HG03342 (cell line): ENCODE measurements around the gene SPATS2L.

Experiments used
- ATAC-seq: cut with Tn5 transposase; IDR thresholded peaks from one replicate; pipeline ENCODE4 v1.9.1; 2021; ENCODE audit warnings: mild to moderate bottlenecking, moderate library complexity; ENCODE audit not compliant: unreplicated experiment

Gene SPATS2L

DNA sequence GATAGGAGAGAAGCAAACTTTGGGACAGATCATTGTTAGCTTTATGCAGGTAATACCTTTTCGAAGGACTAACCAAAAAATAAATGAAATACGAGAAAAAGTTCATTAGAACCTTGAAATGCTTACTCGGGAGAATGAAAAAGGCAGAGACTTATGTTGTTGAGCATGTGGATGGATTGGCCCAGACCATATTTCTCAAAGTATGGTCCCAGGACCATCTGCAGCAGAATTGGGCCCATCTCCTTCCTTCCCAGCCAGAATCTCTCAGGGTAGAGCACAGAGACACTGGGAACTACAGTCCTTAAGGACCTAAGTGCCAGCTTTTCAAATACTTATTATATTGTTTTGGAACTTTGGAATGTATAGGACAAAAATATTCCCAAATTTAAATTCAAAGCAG, 152.6 kb downstream of the SPATS2L start:
- no peak for ATAC-seq

DNA sequence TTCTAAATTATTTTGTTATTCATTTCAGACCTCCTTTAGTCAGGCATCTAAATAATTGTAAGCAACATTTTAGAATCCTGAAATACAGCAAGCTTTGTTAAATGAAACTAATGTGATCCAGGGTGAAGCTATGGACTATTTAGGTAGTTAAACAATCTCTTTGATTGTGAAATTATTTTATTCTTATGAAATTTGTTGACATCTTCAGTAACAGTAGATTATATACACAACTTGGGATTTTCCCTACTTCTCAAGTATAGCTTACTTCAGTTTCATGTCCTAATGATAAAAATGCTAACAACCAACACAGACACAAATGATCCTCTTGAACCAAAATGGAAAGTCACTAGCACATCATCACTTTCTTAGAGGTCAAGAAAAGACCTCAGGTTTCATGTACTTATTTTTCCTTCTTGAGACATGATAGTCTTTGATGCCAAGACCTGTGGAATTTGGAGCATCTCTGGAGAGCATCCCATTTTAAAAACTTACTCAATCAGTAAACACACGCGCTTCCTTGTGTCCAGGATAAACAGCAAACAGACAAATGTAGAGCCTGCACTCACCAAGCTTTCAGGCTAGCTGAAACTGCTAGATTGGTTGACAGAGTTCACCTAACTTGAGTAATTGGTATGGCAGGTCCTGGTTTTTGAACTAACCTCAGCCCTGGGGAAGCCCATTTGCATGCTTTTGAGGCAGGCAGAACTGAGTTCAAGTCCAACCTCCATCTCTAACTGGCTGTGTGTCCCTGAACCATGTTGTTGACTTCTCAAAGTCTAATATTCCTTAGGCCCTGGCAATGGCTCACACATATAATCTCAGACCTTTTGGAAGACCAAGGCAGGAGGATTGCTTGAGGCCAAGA, 155.6 kb downstream of the SPATS2L start:
- ATAC-seq: no peak

DNA sequence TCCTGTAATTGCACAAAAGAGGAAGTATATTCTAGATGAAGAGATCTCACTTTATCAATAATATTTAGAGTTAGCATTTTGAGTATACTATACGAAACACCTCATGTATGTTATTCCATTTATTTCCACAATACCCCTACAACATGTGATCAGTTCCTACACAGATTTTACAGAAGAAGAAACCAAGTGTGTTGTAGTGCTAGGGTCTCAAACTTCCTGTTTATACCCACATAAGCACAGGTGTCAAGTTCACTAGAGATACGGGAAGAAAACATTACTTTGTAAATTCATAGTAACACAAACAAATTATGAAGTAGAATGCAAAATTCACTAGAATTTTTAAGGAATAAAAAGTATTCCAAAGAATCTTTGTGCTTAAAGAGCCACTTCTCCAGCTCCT, 157.0 kb downstream of the SPATS2L start:
- no peak for ATAC-seq

DNA sequence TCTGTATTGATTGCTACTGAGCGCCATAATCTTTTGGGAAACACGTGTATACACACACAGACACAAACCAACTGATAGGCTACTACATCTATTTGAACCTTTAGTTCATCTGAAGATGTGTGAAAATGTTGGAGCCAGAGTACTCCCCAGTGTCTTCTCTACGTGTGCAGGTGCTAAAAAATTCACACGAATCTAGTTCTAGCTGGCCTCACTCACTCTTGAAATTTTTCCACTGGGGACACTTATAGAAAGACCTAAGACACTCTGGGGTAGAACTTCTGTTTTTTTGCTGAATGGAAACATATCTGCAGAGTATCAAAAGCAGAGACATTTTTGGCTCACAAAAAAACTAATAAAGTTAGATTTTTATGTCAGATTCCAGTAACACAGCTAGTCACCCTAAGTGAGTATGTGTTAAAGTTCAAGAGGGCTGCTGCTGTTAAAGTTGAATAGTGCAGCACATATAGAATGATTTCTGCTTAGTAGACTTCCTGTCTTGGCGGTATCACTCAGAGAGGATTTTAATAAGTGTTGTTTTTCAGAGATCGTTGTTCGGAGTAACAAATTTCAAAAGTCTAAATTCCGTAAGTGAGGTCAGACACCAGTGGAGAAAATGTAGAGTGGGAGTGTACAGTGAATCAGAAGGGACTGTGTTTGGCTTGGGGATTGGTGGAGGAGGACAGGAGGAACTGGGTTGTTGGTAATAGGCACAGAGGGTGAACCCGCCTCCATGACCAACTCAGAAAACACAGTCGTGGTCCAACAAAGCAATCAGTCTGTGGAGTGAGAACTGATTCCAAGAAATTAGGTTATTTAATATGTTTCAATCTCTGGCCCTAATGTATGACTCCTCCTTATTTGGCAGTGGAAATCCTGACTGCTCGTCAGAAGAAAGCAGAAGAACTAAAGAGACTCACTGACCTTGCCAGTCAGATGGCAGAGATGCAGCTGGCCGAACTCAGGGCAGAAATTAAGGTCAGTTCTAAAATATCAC, 160.2 kb downstream of the SPATS2L start:
- no peak for ATAC-seq

DNA sequence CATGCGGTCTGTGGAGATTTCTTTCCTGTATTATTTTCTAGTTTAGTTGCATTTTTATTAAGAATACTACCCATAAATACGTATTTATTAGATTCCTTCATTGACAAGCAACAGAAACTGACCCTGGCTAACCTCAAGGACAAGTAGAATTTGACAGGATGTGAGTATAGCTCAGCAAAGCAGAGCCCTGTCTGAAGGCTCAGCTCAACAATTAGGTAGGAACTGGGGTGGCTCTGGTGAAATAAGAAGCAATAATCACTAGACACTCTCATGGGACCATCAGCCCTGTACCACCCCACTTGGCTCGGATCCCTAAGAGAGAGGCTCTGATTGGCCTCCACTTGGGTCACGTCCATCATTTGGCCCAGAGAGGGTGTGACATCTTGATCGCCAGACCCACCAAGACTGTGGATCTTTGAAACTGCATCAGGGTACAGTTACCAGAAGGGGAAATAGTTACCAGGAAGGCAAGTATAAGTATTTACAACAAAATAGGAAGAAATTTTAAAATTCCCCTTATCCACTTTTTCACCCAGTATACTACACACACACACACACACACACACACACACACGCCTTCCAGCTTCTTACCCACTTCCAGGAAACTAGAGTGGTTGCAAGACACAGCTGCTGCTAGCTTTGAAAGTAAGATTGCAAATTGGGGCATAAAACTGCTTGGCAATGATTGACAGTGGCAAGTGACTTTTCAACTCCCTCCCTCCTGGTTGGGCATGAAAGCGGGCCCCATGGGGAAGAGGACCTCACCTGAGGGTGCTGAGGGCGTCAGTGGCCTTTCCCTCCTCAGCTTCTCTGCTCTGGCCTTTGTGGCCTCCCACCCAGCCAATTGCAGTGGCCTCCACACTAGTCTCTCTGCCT, 161.6 kb downstream of the SPATS2L start:
- ATAC-seq: no peak

DNA sequence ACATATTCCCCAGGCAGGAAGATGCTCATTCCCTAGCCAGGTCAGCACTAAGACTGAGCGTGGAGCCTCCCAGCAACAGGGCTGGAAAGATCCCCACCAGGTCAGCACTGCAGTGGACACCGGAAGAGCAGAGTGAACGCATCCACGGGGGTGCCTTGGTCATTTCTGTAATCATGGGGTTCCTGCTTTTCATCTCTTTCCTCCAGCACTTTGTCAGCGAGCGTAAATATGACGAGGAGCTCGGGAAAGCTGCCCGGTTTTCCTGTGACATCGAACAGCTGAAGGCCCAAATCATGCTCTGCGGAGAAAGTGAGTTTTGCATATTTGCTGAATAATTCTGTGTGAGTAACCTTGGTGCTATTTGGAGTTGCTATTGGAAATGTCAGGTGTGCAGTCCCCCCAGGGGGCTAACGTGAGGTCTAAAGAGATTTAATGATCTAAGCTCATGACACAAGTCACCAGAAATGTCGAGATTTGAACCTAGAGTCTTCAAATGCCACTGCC, 163.3 kb downstream of the SPATS2L start:
- ATAC-seq: no peak

DNA sequence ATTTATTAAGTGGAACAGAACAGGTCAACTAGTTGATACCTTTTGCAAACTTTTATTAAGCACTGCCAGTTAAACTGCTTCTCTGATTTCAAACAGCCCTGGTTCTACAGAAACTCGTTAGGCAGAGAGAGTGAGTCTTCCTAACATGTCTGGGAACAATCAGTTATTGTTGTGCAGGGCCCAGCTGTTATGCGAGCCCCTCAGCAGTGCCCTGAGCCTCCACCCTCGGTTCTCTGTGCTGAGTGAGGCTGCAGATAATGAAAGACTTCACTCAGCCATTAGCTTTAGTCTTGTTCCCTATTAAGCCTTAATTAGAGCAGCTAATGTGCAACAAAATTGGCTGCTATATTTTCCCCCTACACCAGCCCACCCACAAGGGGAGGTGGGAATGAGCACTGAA, 163.7 kb downstream of the SPATS2L start:
- no peak for ATAC-seq

DNA sequence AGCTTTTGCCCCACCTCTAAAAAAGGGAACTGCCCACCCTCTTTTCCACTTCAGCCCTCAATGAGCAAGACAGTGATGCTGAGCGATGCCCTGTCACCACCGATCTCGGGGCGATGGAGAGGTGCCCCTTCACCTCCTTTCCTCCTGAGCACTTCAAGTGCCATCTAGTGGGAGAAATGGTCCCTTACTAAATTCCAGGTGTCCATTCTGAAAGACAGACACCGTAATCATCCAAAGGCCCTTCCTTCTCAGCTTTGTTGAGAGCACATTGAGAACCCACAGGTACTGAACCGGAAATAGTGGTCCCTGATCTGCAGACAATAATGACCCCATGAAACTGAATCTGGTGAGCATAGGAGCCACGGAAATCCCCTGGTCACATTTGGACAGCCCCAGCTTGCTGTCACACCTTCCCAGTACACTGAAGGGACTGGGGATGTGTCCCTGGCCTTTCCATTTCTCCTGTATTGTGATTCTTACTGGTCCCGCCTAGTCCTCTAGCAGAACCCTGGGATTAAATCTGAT, 164.9 kb downstream of the SPATS2L start:
- peak; percentile 79 for ATAC-seq

DNA sequence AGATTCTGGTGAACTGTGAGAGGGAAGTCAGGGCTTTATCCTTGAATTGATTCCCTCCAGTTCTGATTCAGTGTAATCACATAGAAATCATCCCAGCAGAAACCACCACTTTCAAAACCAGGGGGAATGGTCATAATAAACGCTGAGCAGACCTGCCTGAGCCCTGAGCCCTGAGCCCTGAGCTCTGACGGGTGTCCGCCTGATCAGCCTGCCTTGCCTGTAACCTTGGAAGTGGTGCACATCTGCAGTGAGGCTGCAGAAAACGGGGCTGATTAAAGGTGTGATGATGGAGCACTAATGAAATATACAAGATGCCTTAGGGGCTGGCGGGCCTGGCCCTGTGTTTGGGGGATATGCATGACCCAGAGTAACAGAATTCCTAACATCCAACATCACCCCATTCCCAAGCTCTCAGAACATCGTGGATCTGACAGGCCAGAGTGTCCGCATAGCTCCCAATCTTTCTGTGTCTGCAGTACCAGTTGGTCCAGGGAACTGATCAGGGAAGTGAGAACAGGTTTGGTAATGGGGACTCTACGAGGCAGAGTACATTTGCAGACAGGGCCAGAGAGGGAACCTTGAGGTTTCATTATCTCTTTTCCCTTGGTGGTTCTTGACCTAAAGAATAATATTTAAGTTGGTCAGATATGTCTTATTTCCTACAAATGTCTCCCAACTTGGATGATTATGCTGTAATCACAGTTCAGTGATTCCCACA, 165.6 kb downstream of the SPATS2L start:
- peak; percentile 8 for ATAC-seq

DNA sequence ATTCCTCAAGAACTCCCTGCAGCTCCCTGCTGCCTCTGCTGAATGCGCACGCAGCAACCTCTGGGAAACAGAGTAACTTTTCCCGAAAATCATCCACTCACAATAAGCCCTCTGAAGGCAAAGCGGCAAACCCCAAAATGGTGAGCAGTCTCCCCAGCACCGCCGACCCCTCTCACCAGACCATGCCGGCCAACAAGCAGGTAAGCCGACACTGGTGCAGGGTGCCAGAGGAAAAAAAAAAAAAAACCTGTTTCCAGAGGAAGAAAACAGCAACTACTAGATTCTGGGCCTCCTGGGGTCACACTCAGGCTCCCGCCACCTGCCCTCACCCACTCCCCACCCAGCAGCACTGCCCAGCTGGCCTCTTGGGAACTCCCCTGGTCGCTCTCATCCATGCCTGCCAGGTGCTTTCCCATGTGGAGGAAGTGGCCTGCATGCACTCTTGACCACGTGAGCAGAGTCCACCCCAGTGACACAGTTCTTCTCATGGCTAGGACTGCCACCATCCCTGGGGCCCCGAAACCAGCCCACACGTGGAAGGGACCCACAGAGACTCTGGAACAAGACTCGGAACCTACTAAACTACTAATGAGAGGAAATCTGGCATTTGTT, 166.5 kb downstream of the SPATS2L start:
- ATAC-seq: no peak

DNA sequence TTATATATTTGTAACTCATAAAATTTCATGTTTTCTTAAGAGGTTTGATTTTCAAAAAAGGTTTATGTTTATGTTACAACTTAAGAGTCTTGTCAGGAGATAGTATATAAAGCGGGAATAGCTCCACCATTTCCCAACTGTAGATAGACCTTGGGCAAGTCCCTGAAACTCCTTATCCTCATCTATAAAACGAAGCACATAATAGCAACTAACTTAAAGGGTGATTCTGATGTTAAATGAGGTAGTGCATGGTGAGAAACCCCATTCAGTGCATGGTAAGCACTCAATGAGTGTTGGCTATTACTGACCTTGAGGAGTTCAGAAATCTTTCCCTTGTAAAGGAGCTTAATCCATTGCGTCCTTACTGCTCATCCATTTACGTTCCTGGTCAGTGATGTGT, 169.3 kb downstream of the SPATS2L start:
- no peak for ATAC-seq

DNA sequence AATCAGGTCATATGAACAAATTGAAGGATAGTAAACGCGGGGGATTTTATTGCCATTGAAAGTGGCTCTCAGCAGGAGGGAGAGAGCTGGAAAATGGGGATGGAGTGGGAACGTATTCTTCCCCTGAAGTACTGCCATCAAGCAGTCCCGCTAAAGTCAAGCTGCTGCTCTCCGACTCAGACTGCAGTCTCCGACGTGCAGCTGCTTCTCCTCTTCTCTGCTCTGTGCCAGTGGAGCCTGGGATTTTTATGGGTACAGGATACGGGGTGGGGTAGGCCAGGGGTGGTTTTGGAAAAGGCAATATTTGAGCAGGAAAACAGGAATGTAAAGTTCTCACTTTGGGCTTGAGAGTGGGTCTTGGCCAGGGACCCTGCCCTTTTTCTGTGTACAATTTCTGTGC, 170.3 kb downstream of the SPATS2L start:
- ATAC-seq: no peak

DNA sequence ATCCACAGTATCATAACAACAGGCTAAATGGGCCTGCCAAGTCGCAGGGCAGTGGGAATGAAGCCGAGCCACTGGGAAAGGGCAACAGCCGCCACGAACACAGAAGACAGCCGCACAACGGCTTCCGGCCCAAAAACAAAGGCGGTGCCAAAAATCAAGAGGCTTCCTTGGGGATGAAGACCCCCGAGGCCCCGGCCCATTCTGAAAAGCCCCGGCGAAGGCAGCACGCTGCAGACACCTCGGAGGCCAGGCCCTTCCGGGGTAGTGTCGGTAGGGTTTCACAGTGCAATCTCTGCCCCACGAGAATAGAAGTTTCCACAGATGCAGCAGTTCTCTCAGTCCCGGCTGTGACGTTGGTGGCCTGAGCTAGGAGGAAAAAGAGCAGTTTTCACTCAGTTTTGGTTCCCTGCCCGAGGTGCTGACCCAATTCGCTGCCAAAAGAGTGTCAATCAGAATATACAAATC, 171.2 kb downstream of the SPATS2L start:
- ATAC-seq: no peak

DNA sequence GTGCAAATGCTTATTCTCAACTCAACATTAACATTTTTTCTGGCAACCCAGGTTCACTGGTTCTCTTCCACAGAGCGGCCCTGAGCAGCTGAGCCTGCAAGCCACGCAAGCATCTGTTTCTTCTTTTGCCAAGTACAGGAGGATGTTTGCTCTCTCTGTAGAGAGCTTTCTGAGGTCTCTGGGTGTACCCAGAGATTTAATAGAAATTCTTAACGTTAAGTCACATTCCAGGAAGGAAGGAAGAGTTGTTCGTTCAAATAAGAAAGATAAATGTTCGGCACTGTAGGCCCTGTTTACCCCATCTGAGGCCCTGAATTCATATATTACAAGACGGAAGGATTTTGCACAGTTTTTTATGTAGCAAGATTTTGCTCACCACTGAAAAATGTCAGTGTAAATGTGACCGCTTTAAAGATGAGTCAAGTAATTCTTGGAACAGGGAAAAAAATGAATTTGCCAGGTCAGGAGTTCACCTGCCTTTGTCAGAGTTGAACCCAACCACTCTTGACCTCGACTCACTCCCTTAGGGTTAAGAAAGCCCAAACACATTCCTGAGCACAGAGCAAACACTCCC, 173.3 kb downstream of the SPATS2L start:
- ATAC-seq: no peak

DNA sequence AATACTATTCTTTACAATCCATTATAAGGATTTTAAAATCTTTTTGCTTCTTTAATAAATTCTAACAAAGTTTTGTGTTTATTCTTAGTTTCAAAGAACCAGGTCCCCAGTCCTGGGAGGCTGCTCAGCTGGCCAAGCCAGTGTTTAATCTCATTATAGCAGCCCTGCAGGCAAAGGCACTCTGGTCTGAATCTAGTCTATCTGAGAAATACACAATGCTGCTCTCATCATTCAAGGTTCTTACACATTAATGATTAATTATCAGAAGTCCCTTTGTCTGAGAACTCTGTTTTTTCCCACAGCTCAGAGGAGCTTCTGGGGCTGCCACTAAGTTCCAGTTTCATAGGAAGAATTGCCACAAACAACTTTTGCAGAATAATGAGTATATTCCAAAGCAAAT, 175.7 kb downstream of the SPATS2L start:
- peak; percentile 47 for ATAC-seq

DNA sequence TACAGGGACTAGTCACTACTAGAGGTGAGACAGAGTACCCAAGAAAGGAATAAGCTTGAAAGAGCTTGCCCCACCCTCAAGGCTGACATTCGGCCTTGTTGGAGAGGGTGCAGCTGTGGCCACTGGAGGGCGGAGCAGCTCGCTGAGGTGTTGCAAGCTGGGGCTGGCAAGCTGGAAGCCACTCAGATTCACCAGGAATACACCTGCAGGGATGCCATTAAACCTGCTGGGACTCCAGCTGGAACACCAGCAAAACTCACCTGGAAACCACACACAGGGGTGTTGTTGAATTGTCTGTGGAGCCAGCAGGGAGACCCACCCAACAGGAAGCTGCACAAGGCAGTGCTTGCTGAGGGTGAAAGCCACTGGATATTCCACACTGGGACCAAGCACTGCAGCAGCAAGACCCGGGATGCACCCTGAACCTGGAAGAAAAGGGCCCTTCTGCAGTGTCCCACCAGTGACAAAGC, 177.3 kb downstream of the SPATS2L start:
- ATAC-seq: peak; percentile 74

DNA sequence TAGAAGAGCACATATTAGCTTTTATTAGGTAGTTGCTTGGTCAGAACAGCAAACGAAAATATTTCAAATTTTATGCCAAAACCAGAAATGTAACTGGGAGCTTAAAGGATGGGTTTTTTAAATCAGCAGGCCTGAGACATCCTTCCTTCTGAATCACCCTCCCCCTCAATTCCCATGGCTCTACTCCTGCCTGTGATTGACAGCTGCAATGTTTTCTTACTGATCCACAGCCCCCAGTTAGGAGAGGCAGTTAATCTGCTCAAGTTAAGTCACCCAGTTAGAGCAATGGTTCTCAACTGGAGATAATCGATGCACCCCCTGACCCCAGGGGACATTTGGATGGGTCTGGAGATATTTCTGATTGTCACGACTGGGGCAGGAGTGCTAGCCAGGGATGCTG, 178.4 kb downstream of the SPATS2L start:
- no peak for ATAC-seq

DNA sequence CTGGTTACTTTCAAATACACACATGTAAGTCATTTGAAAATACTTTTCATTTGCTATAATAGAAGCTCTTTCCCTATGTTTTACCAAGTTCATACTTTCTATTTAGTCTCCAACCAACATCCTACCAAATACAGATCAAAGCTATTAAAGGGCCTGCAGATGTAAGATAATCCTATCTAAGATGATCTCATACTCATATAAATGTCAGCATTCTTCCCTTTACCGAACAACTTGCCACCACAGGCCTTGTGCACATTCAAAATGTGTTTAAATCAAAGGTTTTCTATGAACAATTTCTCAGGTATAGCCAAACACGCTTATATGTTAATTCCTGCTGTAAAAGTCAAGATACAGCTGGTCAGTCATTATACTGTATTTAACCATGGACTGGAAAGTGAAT, 180.0 kb downstream of the SPATS2L start:
- no peak for ATAC-seq

DNA sequence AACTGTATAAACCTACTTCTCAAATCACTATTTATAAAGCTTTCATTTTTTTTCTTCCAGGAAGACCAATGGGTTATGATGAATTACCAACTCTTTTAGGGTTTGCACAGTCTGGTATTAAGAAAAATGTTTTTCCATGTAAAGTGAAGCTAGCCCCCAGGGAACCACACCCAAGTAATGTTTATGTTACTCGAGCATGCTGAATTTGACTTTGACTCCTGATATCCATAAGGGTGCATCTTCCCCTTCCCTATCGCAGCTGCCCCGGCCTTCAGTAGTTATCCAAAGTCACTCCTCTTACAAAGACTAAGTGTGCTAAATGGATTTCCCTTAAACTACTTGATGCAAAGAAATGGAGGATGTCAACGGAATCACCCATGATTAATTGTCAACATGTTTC, 181.7 kb downstream of the SPATS2L start:
- ATAC-seq: no peak
